ENCODE measurements around the gene LMTK2. TPM values are rescaled to one million over a fixed set of nuclear protein-coding genes. Genes with fewer than 3 reads are reported as not detected.
A peak's percentile ranks its signal among the peaks of the same experiment; 100 is the strongest.

LMTK2 gene
- total and polyA plus RNA-seq, 5 donors from 2014 or later: 2.0 to 28.9 (median 3.0) TPM

- no peaks in the 10 kb centered on the region for H3K27me3 Mint-ChIP-seq
- Histone ChIP-seq H3K36me3 (ENCODE audit: control insufficient read depth, insufficient read depth, low read length) (peaks cover 63% of the 10 kb centered on the region), H3K27ac (ENCODE audit: insufficient read depth, low read length, poor library complexity, severe bottlenecking) (no peak overlapping the region), H3K4me3 (ENCODE audit: low read depth, low read length) (no peak overlapping the region), H3K27me3 (ENCODE audit: control insufficient read depth, insufficient read depth, low read length) (no peaks in the 10 kb centered on the region), H3K4me1 (ENCODE audit: control insufficient read depth, insufficient read depth, low read length, poor library complexity, severe bottlenecking) (no peaks in the 10 kb centered on the region), H3K9me3 (ENCODE audit: control insufficient read depth in 2 of 2, low read length in 2 of 2) (no peaks in the 10 kb centered on the region)
- no peak overlapping the region for H3K27ac Mint-ChIP-seq
- H3K36me3 Mint-ChIP-seq: peaks cover 41% of the 10 kb centered on the region
- no peak overlapping the region for H3K4me3 Mint-ChIP-seq
- DNase-seq (no peak), ATAC-seq (ENCODE audit: low read depth in 2 of 2) (no peak)
- H3K9me3 Mint-ChIP-seq: peaks cover 0 to 4% (median 1%) of the 10 kb centered on the region in 7 donors
- peaks cover 3 to 17% (median 4%) of the 10 kb centered on the region in 4 donors for H3K4me1 Mint-ChIP-seq
These were observed 87.5 kb downstream of the LMTK2 start for GRCh38 chr7:98194186-98194585.

GRCh38 chr7:98194672-98195457 lies 88.2 kb downstream of the LMTK2 start:
- peaks cover 0 to 6% (median 1%) of the 10 kb centered on the region in 7 donors for H3K9me3 Mint-ChIP-seq
- no peaks in the 10 kb centered on the region for H3K27me3 ChIP-seq (ENCODE audit: control insufficient read depth, insufficient read depth, low read length)
- ATAC-seq (ENCODE audit: low read depth in 2 of 2) (no peak), DNase-seq (no peak)
- no peak overlapping the region for H3K27ac ChIP-seq (ENCODE audit: insufficient read depth, low read length, poor library complexity, severe bottlenecking)
- H3K9me3 ChIP-seq (ENCODE audit: control insufficient read depth in 2 of 2, low read length in 2 of 2): no peaks in the 10 kb centered on the region
- H3K36me3 ChIP-seq (ENCODE audit: control insufficient read depth, insufficient read depth, low read length): peaks cover 58% of the 10 kb centered on the region
- H3K4me1 Mint-ChIP-seq: peaks cover under 1 to 15% (median 7%) of the 10 kb centered on the region in 4 donors
- no peak overlapping the region for H3K4me3 ChIP-seq (ENCODE audit: low read depth, low read length)
- H3K4me3 Mint-ChIP-seq: no peak overlapping the region
- no peaks in the 10 kb centered on the region for H3K4me1 ChIP-seq (ENCODE audit: control insufficient read depth, insufficient read depth, low read length, poor library complexity, severe bottlenecking)
- peaks cover 38% of the 10 kb centered on the region for H3K36me3 Mint-ChIP-seq
- no peaks in the 10 kb centered on the region for H3K27me3 Mint-ChIP-seq
- peak overlapping the region in 1 of 3 donors; percentile 26 for H3K27ac Mint-ChIP-seq

DNA sequence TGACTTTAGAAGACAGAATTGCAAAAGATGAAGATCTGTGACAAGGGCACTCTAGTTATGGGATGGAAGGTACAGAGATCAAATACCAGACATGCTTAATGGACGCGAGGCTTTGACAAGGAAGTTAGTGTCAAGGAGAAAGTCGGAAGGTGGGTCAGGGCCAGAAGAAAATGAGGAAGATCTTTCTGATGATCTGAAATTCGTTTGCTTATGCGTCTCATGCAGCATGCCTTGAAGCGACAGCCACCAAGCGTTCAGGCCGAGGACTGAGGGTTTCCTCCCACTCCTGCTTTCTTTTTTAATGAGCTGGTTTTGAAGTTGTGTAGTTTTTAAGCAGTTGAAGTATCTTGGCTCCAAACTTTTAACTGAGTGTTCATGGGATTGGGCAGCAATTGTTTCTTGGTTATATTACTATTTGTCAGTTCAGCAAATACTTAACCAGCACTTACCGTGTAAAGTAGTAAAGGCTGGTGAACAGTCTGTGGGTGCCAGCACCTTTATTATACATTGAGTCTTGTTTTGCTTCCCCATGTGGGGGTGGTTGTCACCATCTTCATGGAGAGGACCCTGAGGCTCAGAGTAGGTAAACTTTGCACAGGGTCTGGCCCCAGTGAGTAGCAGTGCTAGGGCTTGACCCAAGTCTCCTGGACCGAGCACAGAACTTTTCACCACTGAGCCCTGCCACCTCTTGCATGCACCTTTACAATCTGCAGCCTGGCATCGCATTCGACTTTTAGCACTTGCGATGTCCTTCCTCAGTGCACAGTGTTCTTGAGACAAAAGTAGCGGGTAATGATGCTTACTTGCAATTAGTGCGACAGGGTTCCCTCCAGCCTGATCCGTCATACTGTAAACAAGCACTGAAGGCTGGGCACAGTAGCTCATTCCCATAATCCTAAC lies 90.3 kb downstream of the LMTK2 start:
- Histone ChIP-seq H3K36me3 (ENCODE audit: control insufficient read depth, insufficient read depth, low read length) (peaks cover 48% of the 10 kb centered on the region), H3K27me3 (ENCODE audit: control insufficient read depth, insufficient read depth, low read length) (no peaks in the 10 kb centered on the region), H3K9me3 (ENCODE audit: control insufficient read depth in 2 of 2, low read length in 2 of 2) (no peaks in the 10 kb centered on the region), H3K4me1 (ENCODE audit: control insufficient read depth, insufficient read depth, low read length, poor library complexity, severe bottlenecking) (peaks cover 18% of the 10 kb centered on the region), H3K4me3 (ENCODE audit: low read depth, low read length) (no peak overlapping the region), H3K27ac (ENCODE audit: insufficient read depth, low read length, poor library complexity, severe bottlenecking) (no peak overlapping the region)
- Mint-ChIP-seq H3K4me3 (no peak overlapping the region), H3K4me1 (peaks cover 19 to 36% (median 24%) of the 10 kb centered on the region in 4 donors), H3K27ac (peak overlapping the region in 1 of 3 donors; percentile 7), H3K27me3 (no peaks in the 10 kb centered on the region), H3K9me3 (peaks cover 0 to 6% (median 3%) of the 10 kb centered on the region in 7 donors), H3K36me3 (peaks cover 30% of the 10 kb centered on the region)
- DNase-seq (no peak), ATAC-seq (ENCODE audit: low read depth in 2 of 2) (no peak)

DNA sequence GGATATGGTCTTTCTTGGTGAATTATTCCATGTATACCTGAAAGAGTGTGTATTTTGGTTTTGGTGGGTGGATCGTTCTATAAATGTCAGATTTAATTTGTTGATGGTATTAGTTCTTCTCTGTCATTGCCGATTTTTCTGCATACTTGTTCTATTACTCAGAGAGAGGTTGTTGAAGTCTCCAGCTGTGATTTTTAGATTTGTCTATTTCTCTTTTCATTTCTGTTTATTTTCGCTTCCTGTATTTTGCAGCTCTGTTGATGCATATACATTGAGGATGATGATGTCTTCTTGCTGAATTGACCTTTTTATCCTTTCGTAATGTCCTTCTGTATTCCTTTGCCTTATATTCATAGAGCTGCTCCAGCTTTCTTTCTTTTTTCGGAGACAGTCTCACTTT lies 92.5 kb downstream of the LMTK2 start:
- ATAC-seq (ENCODE audit: low read depth in 2 of 2) (no peak), DNase-seq (no peak)
- no peak overlapping the region for H3K4me3 Mint-ChIP-seq
- Histone ChIP-seq H3K4me3 (ENCODE audit: low read depth, low read length) (no peak overlapping the region), H3K27ac (ENCODE audit: insufficient read depth, low read length, poor library complexity, severe bottlenecking) (no peak overlapping the region), H3K9me3 (ENCODE audit: control insufficient read depth in 2 of 2, low read length in 2 of 2) (no peaks in the 10 kb centered on the region), H3K4me1 (ENCODE audit: control insufficient read depth, insufficient read depth, low read length, poor library complexity, severe bottlenecking) (peaks cover 40% of the 10 kb centered on the region), H3K36me3 (ENCODE audit: control insufficient read depth, insufficient read depth, low read length) (peaks cover 31% of the 10 kb centered on the region), H3K27me3 (ENCODE audit: control insufficient read depth, insufficient read depth, low read length) (no peaks in the 10 kb centered on the region)
- peaks cover 0 to 6% (median 3%) of the 10 kb centered on the region in 7 donors for H3K9me3 Mint-ChIP-seq
- no peaks in the 10 kb centered on the region for H3K27me3 Mint-ChIP-seq
- peak overlapping the region in 1 of 3 donors; percentile 26 for H3K27ac Mint-ChIP-seq
- peaks cover 24% of the 10 kb centered on the region for H3K36me3 Mint-ChIP-seq
- peaks cover 29 to 56% (median 34%) of the 10 kb centered on the region in 4 donors for H3K4me1 Mint-ChIP-seq

DNA sequence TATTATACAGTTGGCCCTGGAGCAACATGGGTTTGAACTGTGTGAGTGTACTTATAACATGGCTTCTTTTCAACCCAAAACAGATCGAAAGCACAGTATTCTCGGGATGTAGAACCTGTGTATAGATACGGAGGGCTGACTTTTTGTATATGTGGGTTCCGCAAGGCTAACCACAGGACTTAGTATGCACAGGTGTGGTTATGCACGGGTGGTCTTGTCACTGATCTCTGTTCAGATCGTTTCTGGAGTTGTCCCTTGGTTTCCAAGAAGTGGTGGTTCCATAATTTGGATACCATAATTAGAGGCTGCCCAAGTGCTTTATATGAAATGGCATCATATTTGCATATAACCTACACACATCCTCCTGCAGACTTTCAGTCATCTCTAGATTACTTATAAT lies 93.7 kb downstream of the LMTK2 start:
- no peaks in the 10 kb centered on the region for H3K9me3 ChIP-seq (ENCODE audit: control insufficient read depth in 2 of 2, low read length in 2 of 2)
- Mint-ChIP-seq H3K27me3 (no peaks in the 10 kb centered on the region), H3K9me3 (peaks cover 0 to 6% (median 3%) of the 10 kb centered on the region in 7 donors), H3K4me1 (peaks cover 29 to 66% (median 36%) of the 10 kb centered on the region in 4 donors), H3K36me3 (peaks cover 28% of the 10 kb centered on the region), H3K4me3 (peak overlapping the region in 3 of 4 donors; percentile 6 to 31 (median 21)), H3K27ac (peak overlapping the region in 2 of 3 donors; percentile 6 to 64)
- no peak for ATAC-seq (ENCODE audit: low read depth in 2 of 2)
- peak overlapping the region; percentile 14 for H3K4me3 ChIP-seq (ENCODE audit: low read depth, low read length)
- H3K36me3 ChIP-seq (ENCODE audit: control insufficient read depth, insufficient read depth, low read length): peaks cover 28% of the 10 kb centered on the region
- H3K27ac ChIP-seq (ENCODE audit: insufficient read depth, low read length, poor library complexity, severe bottlenecking): no peak overlapping the region
- H3K4me1 ChIP-seq (ENCODE audit: control insufficient read depth, insufficient read depth, low read length, poor library complexity, severe bottlenecking): peaks cover 42% of the 10 kb centered on the region
- no peaks in the 10 kb centered on the region for H3K27me3 ChIP-seq (ENCODE audit: control insufficient read depth, insufficient read depth, low read length)
- DNase-seq: peak in 1 of 3 donors; percentile 35

DNA sequence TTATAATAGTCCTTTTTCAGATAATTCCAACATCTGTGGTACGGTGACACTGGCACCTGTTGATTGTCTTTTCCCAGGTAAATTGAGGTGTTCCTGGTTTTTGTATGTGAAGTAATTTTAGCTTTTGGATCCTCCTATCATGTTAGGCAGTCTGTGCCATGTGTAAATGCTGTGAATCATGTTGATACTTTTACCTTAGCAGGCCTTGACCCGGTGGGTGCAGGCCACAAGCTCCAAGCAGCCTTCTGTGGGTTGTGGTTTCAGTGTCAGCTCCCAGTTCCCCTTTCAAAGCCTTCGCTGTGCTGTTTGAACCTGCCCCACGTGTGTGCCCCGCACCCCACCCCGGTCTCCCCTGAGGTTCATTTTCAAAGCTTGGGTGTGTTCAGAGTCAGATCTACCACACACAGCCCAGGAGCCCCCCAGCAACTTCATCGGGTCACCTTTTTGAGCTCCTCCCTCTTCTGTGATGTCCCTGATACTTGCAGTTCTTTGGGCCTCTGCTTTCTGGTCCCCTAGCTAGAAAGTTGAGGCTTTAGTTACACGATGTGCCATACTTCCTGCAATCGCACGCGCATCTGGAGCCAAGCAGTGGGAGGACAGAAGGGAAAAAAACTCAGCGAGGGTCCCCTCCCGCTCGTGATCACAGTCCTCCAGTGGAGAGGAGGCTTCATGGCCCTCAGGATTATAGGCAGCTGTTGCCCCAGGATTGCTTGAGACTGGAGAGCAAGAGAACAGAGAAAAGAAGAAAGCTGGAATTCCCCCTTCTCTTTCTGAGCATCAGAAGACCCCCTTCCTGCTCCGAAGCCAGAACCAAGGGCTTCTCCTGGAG lies 95.9 kb downstream of the LMTK2 start:
- Mint-ChIP-seq H3K36me3 (peaks cover 30% of the 10 kb centered on the region), H3K27me3 (no peaks in the 10 kb centered on the region), H3K4me1 (peaks cover 29 to 61% (median 37%) of the 10 kb centered on the region in 4 donors), H3K27ac (peak overlapping the region; percentile 82 to 97 (median 95)), H3K4me3 (peak overlapping the region; percentile 80 to 89 (median 82)), H3K9me3 (peaks cover 0 to 6% (median 3%) of the 10 kb centered on the region in 7 donors)
- Histone ChIP-seq H3K4me1 (ENCODE audit: control insufficient read depth, insufficient read depth, low read length, poor library complexity, severe bottlenecking) (peaks cover 42% of the 10 kb centered on the region), H3K36me3 (ENCODE audit: control insufficient read depth, insufficient read depth, low read length) (peaks cover 37% of the 10 kb centered on the region), H3K27ac (ENCODE audit: insufficient read depth, low read length, poor library complexity, severe bottlenecking) (peak overlapping the region; percentile 48), H3K27me3 (ENCODE audit: control insufficient read depth, insufficient read depth, low read length) (no peaks in the 10 kb centered on the region), H3K4me3 (ENCODE audit: low read depth, low read length) (peak overlapping the region; percentile 45), H3K9me3 (ENCODE audit: control insufficient read depth in 2 of 2, low read length in 2 of 2) (no peaks in the 10 kb centered on the region)
- peak; percentile 85 to 89 for ATAC-seq (ENCODE audit: low read depth in 2 of 2)
- peak; percentile 26 to 90 (median 69) for DNase-seq

Measured in CD4-positive, CD25-positive, alpha-beta regulatory T cell (primary cell).